K562 (cell line): ENCODE data around the gene PDZRN3. TPM values are rescaled to one million over a fixed set of nuclear protein-coding genes. Genes with fewer than 3 reads are reported as not detected.

Experiments
- ATAC-seq: fragments of 200-7000 bp; cut with Tn5 transposase; 3 replicates; pipeline ENCODE4 v1.9.1; 2020; ENCODE audit warnings: moderate library complexity
- BruUV-seq: library from RNA; stranded (reverse); fragments of 400-500 nt; replicated peaks from 2 replicates; lab custom pipeline; 2021; lab: Mats Ljungman, UMichigan
- CTCF ChIA-PET: fragments of 300-600 bp; formaldehyde crosslinking; extraction: SDS; loops from one replicate; lab custom pipeline; 2021; ENCODE audit warnings: low intra/inter-chr PET ratio; lab: Yijun Ruan, JAX
- POLR2A ChIA-PET: fragments of 300-600, 350-650 bp; sonication (Branson Sonifier 250); formaldehyde crosslinking; extraction: SDS; loops from one replicate; lab custom pipeline; 2021; ENCODE audit warnings: antibody characterized with exemption, inconsistent platforms; lab: Yijun Ruan, JAX
- DNase-seq, 4 experiments: peaks; one replicate each; pipeline versions ENCODE4 v3.0.0 to v3.0.0-alpha.2; 2011 to 2018; ENCODE audit warnings: low spot score in 3 of 4, mixed read lengths in 3 of 4; ENCODE audit errors: extremely low read depth in 1 of 4
- FAIRE-seq: peaks from 2 replicates; lab custom pipeline; 2011; peaks lifted over from hg19 to GRCh38; lab: Jason Lieb, UNC
- H2AFZ ChIP-seq: 2 replicates; pipeline ENCODE4 v1.6.0; 2011; ENCODE audit warnings: low read depth, low read length, control low read depth, inconsistent platforms
- H3K27ac ChIP-seq: fragments of 200-600 bp; 3 replicates; pipeline ENCODE4 v1.8.0; 2011; ENCODE audit warnings: low read depth, mild to moderate bottlenecking, control low read depth, inconsistent platforms, low read length, moderate library complexity, mixed read lengths; ENCODE audit errors: extremely low read depth
- H3K27me3 ChIP-seq, 2 experiments: fragments of 300-600 bp in 1 of 2; 2 replicates in 1 of 2; 3 replicates in 1 of 2; pipeline versions ENCODE4 v1.6.0 to v1.8.0; 2011; ENCODE audit warnings: inconsistent platforms in 2 of 2, low read length in 2 of 2, mild to moderate bottlenecking in 1 of 2, mixed read lengths in 1 of 2, moderate library complexity in 1 of 2; ENCODE audit not compliant: control insufficient read depth in 2 of 2, insufficient read depth in 2 of 2
- H3K36me3 ChIP-seq: fragments of 300-600 bp; 3 replicates; pipeline ENCODE4 v1.8.0; 2011; ENCODE audit warnings: mild to moderate bottlenecking, low read length, inconsistent platforms; ENCODE audit not compliant: control insufficient read depth, insufficient read depth
- H3K4me1 ChIP-seq, 2 experiments: fragments of 200-600 bp in 1 of 2; replicated peaks in 1 of 2; 2 replicates in 1 of 2; 3 replicates in 1 of 2; pipeline versions ENCODE4 v1.5.1 to v1.8.0; 2011; ENCODE audit warnings: inconsistent platforms in 2 of 2, low read length in 2 of 2, mild to moderate bottlenecking in 1 of 2, mixed read lengths in 1 of 2, moderate library complexity in 1 of 2; ENCODE audit not compliant: control insufficient read depth in 2 of 2, insufficient read depth in 2 of 2
- H3K4me2 ChIP-seq: 2 replicates; pipeline ENCODE4 v1.6.1; 2011; ENCODE audit warnings: low read length, control low read depth, inconsistent platforms, mixed read lengths; ENCODE audit not compliant: insufficient read depth
- H3K4me3 ChIP-seq: fragments of 200-600 bp; sonication (generic), shearing (Covaris generic); 2 replicates; pipeline ENCODE4 v1.5.1; 2016; ENCODE audit warnings: control low read depth, inconsistent platforms
- H3K79me2 ChIP-seq: fragments of 200-600 bp; 3 replicates; pipeline ENCODE4 v1.8.0; 2011; ENCODE audit warnings: low read length, inconsistent platforms; ENCODE audit not compliant: control insufficient read depth, insufficient read depth
- H3K9ac ChIP-seq, 2 experiments: 2 replicates each; pipeline versions ENCODE4 v1.6.0 to v1.6.1; 2011; ENCODE audit warnings: low read depth in 2 of 2, low read length in 2 of 2, control low read depth in 1 of 2, inconsistent platforms in 1 of 2, mild to moderate bottlenecking in 1 of 2, mixed read lengths in 1 of 2; ENCODE audit not compliant: insufficient read depth in 1 of 2
- H3K9me1 ChIP-seq: one replicate; pipeline ENCODE4 v1.6.0; 2011; ENCODE audit warnings: inconsistent platforms, mild to moderate bottlenecking, low read length, moderate library complexity; ENCODE audit not compliant: control insufficient read depth, insufficient read depth
- H3K9me3 ChIP-seq: replicated peaks from 2 replicates; pipeline ENCODE4 v1.5.1; 2011; ENCODE audit warnings: low read depth, low read length, inconsistent platforms; ENCODE audit not compliant: control insufficient read depth, insufficient read depth
- H4K20me1 ChIP-seq: replicated peaks from 2 replicates; pipeline ENCODE4 v1.6.1; 2011; ENCODE audit warnings: low read length, inconsistent platforms, mixed read lengths; ENCODE audit not compliant: control insufficient read depth, insufficient read depth
- BDP1 ChIP-seq: IDR thresholded peaks from 3 replicates; pipeline ENCODE4 v1.6.1; 2011; ENCODE audit not compliant: insufficient read length, insufficient read depth
- ERF ChIP-seq: fragments of 450-650 bp; formaldehyde crosslinking; IDR thresholded peaks from 2 replicates; pipeline ENCODE4 v1.4.0; 2020; ENCODE audit warnings: mild to moderate bottlenecking, mixed read lengths
- ETV6 ChIP-seq, 3 experiments: fragments of 150-350 bp in 1 of 3; sonication (generic) in 1 of 3; formaldehyde crosslinking in 1 of 3; IDR thresholded peaks; 2 replicates each; pipeline versions ENCODE4 v1.6.1 to v1.8.0; 2014 to 2022; ENCODE audit warnings: borderline replicate concordance in 2 of 3, low read depth in 2 of 3, antibody characterized with exemption in 1 of 3, low read length in 1 of 3, mild to moderate bottlenecking in 1 of 3, missing genetic modification reagents in 1 of 3
- FOXK1 ChIP-seq: sonication (generic); formaldehyde crosslinking; IDR thresholded peaks from 2 replicates; pipeline ENCODE4 v1.8.0; 2022; ENCODE audit warnings: missing genetic modification reagents, mild to moderate bottlenecking, borderline replicate concordance
- HMG20A ChIP-seq: fragments of 450-650 bp; formaldehyde crosslinking; conservative IDR thresholded peaks from 2 replicates; pipeline ENCODE4 v1.4.0; 2020; ENCODE audit warnings: mild to moderate bottlenecking, mixed read lengths
- KDM5B ChIP-seq: fragments of 200-600 bp; sonication (generic); IDR thresholded peaks from 2 replicates; pipeline ENCODE4 v1.6.1; 2012; ENCODE audit warnings: low read depth, mild to moderate bottlenecking, moderate library complexity, low read length, control low read depth, inconsistent platforms; ENCODE audit not compliant: insufficient replicate concordance
- KLF13 ChIP-seq: fragments of 450-650 bp; IDR thresholded peaks from 2 replicates; pipeline ENCODE4 v1.6.1; 2016; ENCODE audit warnings: missing genetic modification characterization, low read depth, mild to moderate bottlenecking, missing compliant biosample characterization, moderate library complexity, borderline replicate concordance
- NFIX ChIP-seq: fragments of 250-450 bp; sonication (Bioruptor Pico); IDR thresholded peaks from 2 replicates; pipeline ENCODE4 v1.4.0; 2020; ENCODE audit warnings: low read depth, mild to moderate bottlenecking, moderate library complexity
- RHOXF2B ChIP-seq: fragments of 250-450 bp; sonication (Bioruptor Pico); conservative IDR thresholded peaks from 2 replicates; pipeline ENCODE4 v1.5.1; 2021
- SOX6 ChIP-seq: fragments of 450-650 bp; IDR thresholded peaks from 2 replicates; pipeline ENCODE4 v1.6.1; 2014; ENCODE audit warnings: mild to moderate bottlenecking
- ZBTB43 ChIP-seq: sonication (generic); formaldehyde crosslinking; IDR thresholded peaks from 2 replicates; pipeline ENCODE4 v1.8.0; 2023; ENCODE audit warnings: mild to moderate bottlenecking, missing genetic modification reagents
- ZNF184 ChIP-seq: sonication (generic); formaldehyde crosslinking; IDR thresholded peaks from 2 replicates; pipeline ENCODE4 v1.5.0; 2020; ENCODE audit warnings: missing genetic modification reagents
- ZNF408 ChIP-seq: fragments of 250-450 bp; sonication (Bioruptor Pico); IDR thresholded peaks from 2 replicates; pipeline ENCODE4 v1.4.0; 2020; ENCODE audit warnings: low read depth, mild to moderate bottlenecking, moderate library complexity
- WGBS: fragments of 100-300 bp; shearing (Covaris generic); methylation state at CpG from one replicate; pipeline ENCODE4 v1.1.6; 2016; ENCODE audit warnings: low coverage, mixed read lengths; ENCODE audit not compliant: insufficient coverage; ENCODE audit errors: missing lambda C conversion rate; 5-methylcytosine and 5-hydroxymethylcytosine counted together
- in situ Hi-C: fragments of 300-500 bp; cut with MboI; formaldehyde crosslinking; loops from 4 replicates; pipeline ENCODE4 v1.15.0; 2018; ENCODE audit warnings: inconsistent platforms, mixed read lengths
- intact Hi-C: fragments of 100-400 bp; cut with micrococcal nuclease; formaldehyde crosslinking; loops from 2 replicates; pipeline ENCODE4 v1.14.2; 2022
- polyA plus RNA-seq, 8 experiments: library from polyadenylated mRNA; depleted of rRNA in 4 of 8; stranded (reverse) in 5 of 8; unstranded in 3 of 8; fragments of >200 nt; fragmentation: Nextera tagmentation in 2 of 8; fragmentation: Illumina TruSeq in 1 of 8; extraction: Ambion mirVana in 2 of 8; extraction: Trizol in 1 of 8; gene quantifications; 2 replicates each; pipeline versions ENCODE4 v1.2.1 to v1.2.3, GENCODE V29; 2011 to 2014; ENCODE audit warnings: inconsistent platforms in 1 of 8, missing spikeins in 1 of 8
- total RNA-seq, 7 experiments: library from RNA; depleted of rRNA in 6 of 7; stranded (reverse); fragments of >200 nt in 6 of 7; fragmentation: Illumina TruSeq in 2 of 7; extraction: Trizol in 2 of 7; gene quantifications; 2 replicates each; pipeline versions ENCODE4 v1.2.1 to v1.2.3, GENCODE V29; 2011 to 2021; ENCODE audit warnings: low replicate concordance in 1 of 7
- TF ChIP-seq, protein P1 (sequence below): fragments of 250-450 bp; sonication (Bioruptor Pico); IDR thresholded peaks from 2 replicates; pipeline ENCODE4 v1.8.0; 2022; ENCODE audit warnings: moderate library complexity, mild to moderate bottlenecking, inconsistent platforms

The PDZRN3 gene
- total and polyA plus RNA-seq, 9 of the 15 experiments (the other 6 are each of a cell fraction or from before 2014, with no cell fraction given): 0.16 TPM; not detected in 8

DNA sequence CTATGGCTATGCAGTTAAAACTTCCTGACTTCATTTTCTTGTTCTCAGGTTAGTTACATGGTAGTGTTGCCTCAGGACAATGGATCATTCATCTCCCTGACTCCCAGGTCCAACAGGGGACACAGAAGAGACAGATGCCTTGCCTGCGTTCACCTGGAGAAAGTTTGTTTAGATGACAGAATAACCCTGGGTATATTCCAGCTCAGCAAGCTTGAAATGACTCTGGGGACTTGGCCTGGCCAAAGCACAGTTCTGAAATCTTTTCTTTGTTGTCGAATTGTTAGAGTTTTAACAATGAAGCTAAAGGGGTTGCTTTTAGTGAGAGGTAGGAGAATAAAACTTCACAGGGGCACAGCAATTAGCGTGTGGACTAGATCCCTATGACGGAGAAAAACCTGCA lies 206.1 kb downstream of the PDZRN3 start:
- Histone ChIP-seq H2AFZ (no peak overlapping the region), H4K20me1 (no peaks in the 10 kb centered on the region), H3K36me3 (no peaks in the 10 kb centered on the region), H3K4me2 (no peak overlapping the region), H3K9me3 (no peaks in the 10 kb centered on the region), H3K9me1 (no peaks in the 10 kb centered on the region), H3K4me3 (no peak overlapping the region), H3K79me2 (no peaks in the 10 kb centered on the region), H3K27me3 (0 out of 5 replicates have a peak, but pooled peaks cover 0 to under 1% of the 10 kb centered on the region in 2 experiments), H3K27ac (no peak overlapping the region), H3K9ac (no peak overlapping the region), H3K4me1 (no peaks in the 10 kb centered on the region)
- DNase-seq (no peak), FAIRE-seq (no peak), ATAC-seq (no peak)
- BruUV-seq: no TSS peak
- TF ChIP-seq ERF (no peak), RHOXF2B (CRISPR knock-in tag) (no peak), ZNF408 (CRISPR knock-in tag) (no peak), FOXK1 (CRISPR knock-in tag) (no peak), ETV6 (IDR thresholded peaks at IDR 0.05; ENCODE audit: borderline replicate concordance in 1 of 2, low read depth in 2 of 2, low read length in 1 of 2) (no peak), ETV6 (CRISPR knock-in tag; IDR thresholded peaks at IDR 0.05; ENCODE audit: borderline replicate concordance) (no peak), HMG20A (CRISPR knock-in tag) (no peak), ZBTB43 (CRISPR knock-in tag) (no peak), NFIX (CRISPR knock-in tag) (no peak), ZNF184 (no peak), BDP1 (no peak), KLF13 (tag) (no peak), SOX6 (no peak), KDM5B (no peak)
- TF ChIP-seq, protein P1, sequence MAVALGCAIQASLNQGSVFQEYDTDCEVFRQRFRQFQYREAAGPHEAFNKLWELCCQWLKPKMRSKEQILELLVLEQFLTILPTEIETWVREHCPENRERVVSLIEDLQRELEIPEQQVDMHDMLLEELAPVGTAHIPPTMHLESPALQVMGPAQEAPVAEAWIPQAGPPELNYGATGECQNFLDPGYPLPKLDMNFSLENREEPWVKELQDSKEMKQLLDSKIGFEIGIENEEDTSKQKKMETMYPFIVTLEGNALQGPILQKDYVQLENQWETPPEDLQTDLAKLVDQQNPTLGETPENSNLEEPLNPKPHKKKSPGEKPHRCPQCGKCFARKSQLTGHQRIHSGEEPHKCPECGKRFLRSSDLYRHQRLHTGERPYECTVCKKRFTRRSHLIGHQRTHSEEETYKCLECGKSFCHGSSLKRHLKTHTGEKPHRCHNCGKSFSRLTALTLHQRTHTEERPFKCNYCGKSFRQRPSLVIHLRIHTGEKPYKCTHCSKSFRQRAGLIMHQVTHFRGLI (CRISPR knock-in tag): no peak
- ChIA-PET POLR2A (no interaction called here), CTCF (no interaction called here)
- in situ Hi-C loops (no loop called here), intact Hi-C loops (no loop called here)
- 3% methylated on average over 3 of the region's 4 CpGs for WGBS
